HEK293 (cell line): ENCODE measurements around the gene ERCC6L.

Source experiments
- CTCF ChIA-PET: fragments of 350-600 bp; formaldehyde crosslinking; extraction: SDS; loops from one replicate; lab custom pipeline; 2021; ENCODE audit warnings: antibody characterized with exemption; lab: Yijun Ruan, JAX
- POLR2A ChIA-PET: fragments of 300-600 bp; formaldehyde crosslinking; extraction: SDS; loops from one replicate; lab custom pipeline; 2020; ENCODE audit warnings: antibody characterized with exemption, inconsistent platforms; lab: Yijun Ruan, JAX
- H3K27ac ChIP-seq: fragments of 200-500 bp; sonication (Bioruptor generic); 2 replicates; pipeline ENCODE4 v1.5.1; 2014; ENCODE audit warnings: low read depth, low read length, control low read depth, inconsistent platforms; ENCODE audit errors: extremely low read depth
- H3K36me3 ChIP-seq, 2 experiments: fragments of 200-500 bp in 1 of 2; sonication (Bioruptor generic) in 1 of 2; 1 replicate in 1 of 2; 2 replicates in 1 of 2; pipeline ENCODE4 v1.5.1; 2014 to 2017; ENCODE audit warnings: inconsistent platforms in 2 of 2, low read length in 2 of 2; ENCODE audit not compliant: control insufficient read depth in 2 of 2, insufficient read depth in 1 of 2
- H3K4me1 ChIP-seq: fragments of 200-500 bp; sonication (Bioruptor generic); 2 replicates; pipeline ENCODE4 v1.5.1; 2014; ENCODE audit warnings: mild to moderate bottlenecking, low read length, inconsistent platforms; ENCODE audit not compliant: control insufficient read depth, insufficient read depth
- H3K4me3 ChIP-seq: 2 replicates; pipeline ENCODE4 v1.5.1; 2011; ENCODE audit warnings: low read depth, mild to moderate bottlenecking, control low read depth, low read length, moderate library complexity
- H3K9me3 ChIP-seq: fragments of 200-500 bp; sonication (Bioruptor generic); 2 replicates; pipeline ENCODE4 v1.5.1; 2014; ENCODE audit warnings: low read depth, low read length, inconsistent platforms; ENCODE audit not compliant: control insufficient read depth, insufficient read depth
- ELK4 ChIP-seq: IDR thresholded peaks from 2 replicates; pipeline ENCODE4 v1.6.1; 2011; ENCODE audit warnings: mild to moderate bottlenecking, low read depth, low read length, borderline replicate concordance
- FEZF1 ChIP-seq: fragments of 450-650 bp; formaldehyde crosslinking; IDR thresholded peaks from 2 replicates; pipeline ENCODE4 v1.5.1; 2016; ENCODE audit warnings: missing biosample characterization, missing genetic modification characterization
- GLI4 ChIP-seq: fragments of 450-650 bp; formaldehyde crosslinking; IDR thresholded peaks from 2 replicates; pipeline ENCODE4 v1.5.1; 2016; ENCODE audit warnings: missing biosample characterization, missing genetic modification characterization
- OVOL3 ChIP-seq: fragments of 450-650 bp; formaldehyde crosslinking; IDR thresholded peaks from 2 replicates; pipeline ENCODE4 v1.5.1; 2016; ENCODE audit warnings: missing biosample characterization, missing genetic modification characterization
- PRDM1 ChIP-seq: fragments of 450-650 bp; formaldehyde crosslinking; IDR thresholded peaks from 2 replicates; pipeline ENCODE4; 2016; ENCODE audit warnings: missing biosample characterization, missing genetic modification characterization
- PRDM10 ChIP-seq: fragments of 450-650 bp; formaldehyde crosslinking; IDR thresholded peaks from 2 replicates; pipeline ENCODE4 v1.5.1; 2016; ENCODE audit warnings: missing biosample characterization, missing genetic modification characterization
- TRIM28 ChIP-seq: IDR thresholded peaks from 2 replicates; pipeline ENCODE4 v1.6.1; 2011; ENCODE audit warnings: low read length, control low read depth, borderline replicate concordance
- TSHZ1 ChIP-seq: fragments of 450-650 bp; formaldehyde crosslinking; IDR thresholded peaks from 2 replicates; pipeline ENCODE4 v1.5.1; 2016; ENCODE audit warnings: missing biosample characterization, missing genetic modification characterization, borderline replicate concordance
- ZBTB1 ChIP-seq: fragments of 450-650 bp; formaldehyde crosslinking; IDR thresholded peaks from 2 replicates; pipeline ENCODE4 v1.5.1; 2016; ENCODE audit warnings: missing biosample characterization, missing genetic modification characterization
- ZNF112 ChIP-seq: fragments of 450-650 bp; formaldehyde crosslinking; IDR thresholded peaks from 2 replicates; pipeline ENCODE4 v1.5.0; 2017; ENCODE audit warnings: missing biosample characterization, missing genetic modification characterization
- ZNF19 ChIP-seq: fragments of 450-650 bp; formaldehyde crosslinking; IDR thresholded peaks from 2 replicates; pipeline ENCODE4; 2016; ENCODE audit warnings: missing biosample characterization, missing genetic modification characterization, low read depth
- ZNF239 ChIP-seq: fragments of 450-650 bp; formaldehyde crosslinking; IDR thresholded peaks from 2 replicates; pipeline ENCODE4 v1.5.1; 2016; ENCODE audit warnings: missing biosample characterization, missing genetic modification characterization
- ZNF266 ChIP-seq: fragments of 450-650 bp; formaldehyde crosslinking; IDR thresholded peaks from 2 replicates; pipeline ENCODE4 v1.5.1; 2016; ENCODE audit warnings: missing biosample characterization, missing genetic modification characterization, low read depth
- ZNF354C ChIP-seq: fragments of 450-650 bp; formaldehyde crosslinking; IDR thresholded peaks from 2 replicates; pipeline ENCODE4 v1.5.1; 2016; ENCODE audit warnings: missing biosample characterization, missing genetic modification characterization, low read depth, borderline replicate concordance
- ZNF530 ChIP-seq: fragments of 450-650 bp; formaldehyde crosslinking; IDR thresholded peaks from 2 replicates; pipeline ENCODE4 v1.5.1; 2016; ENCODE audit warnings: low read depth, missing biosample characterization, missing genetic modification characterization
- ZNF600 ChIP-seq: fragments of 450-650 bp; formaldehyde crosslinking; IDR thresholded peaks from 2 replicates; pipeline ENCODE4 v1.5.1; 2016; ENCODE audit warnings: missing biosample characterization, missing genetic modification characterization
- ZNF629 ChIP-seq: fragments of 450-650 bp; formaldehyde crosslinking; IDR thresholded peaks from 2 replicates; pipeline ENCODE4 v1.5.1; 2017; ENCODE audit warnings: missing biosample characterization, missing genetic modification characterization
- ZNF692 ChIP-seq: fragments of 450-650 bp; formaldehyde crosslinking; IDR thresholded peaks from 2 replicates; pipeline ENCODE4 v1.5.1; 2016; ENCODE audit warnings: missing biosample characterization, missing genetic modification characterization
- ZSCAN4 ChIP-seq: fragments of 450-650 bp; formaldehyde crosslinking; IDR thresholded peaks from 2 replicates; pipeline ENCODE4 v1.5.1; 2017; ENCODE audit warnings: missing biosample characterization, missing genetic modification characterization

Gene ERCC6L

GRCh38 chrX:72202792-72203401, 35.9 kb downstream of the ERCC6L start:
- POLR2A ChIA-PET, result interaction anchor here (0.7 to 1.5 kb wide), 3 partner anchors 9 to 30 kb away, joined by 3 to 5 read pairs (median 3); partner anchors contain the start of gene PIN4
- CTCF ChIA-PET, result interaction anchor here (1.1 to 1.4 kb wide), 2 partner anchors 17 to 75 kb away, joined by 3 read pairs; no protein-coding TSS in a partner anchor
- H3K36me3 ChIP-seq, result peaks cover 57 to 88% of the 10 kb centered on the region in 2 experiments
- no peak overlapping the region for H3K4me3 ChIP-seq
- H3K4me1 ChIP-seq, result no peaks in the 10 kb centered on the region
- H3K27ac ChIP-seq, result no peak overlapping the region
- no peaks in the 10 kb centered on the region for H3K9me3 ChIP-seq
- TF ChIP-seq ZNF266 (no peak), ZNF692 (tag by site-specific recombination) (no peak)

- H3K9me3 ChIP-seq, result no peaks in the 10 kb centered on the region
- POLR2A ChIA-PET, result interaction anchor here (0.7 to 1.5 kb wide), 3 partner anchors 8 to 29 kb away, joined by 3 to 5 read pairs (median 3); partner anchors contain the start of gene PIN4
- TF ChIP-seq PRDM10, result no peak
- no peak for TF ChIP-seq TRIM28
- no peak for TF ChIP-seq ZNF354C (tag by site-specific recombination)
- no peak for TF ChIP-seq TSHZ1 (tag by site-specific recombination)
- no peak for TF ChIP-seq ZNF530 (tag by site-specific recombination)
- TF ChIP-seq ZNF19 (tag by site-specific recombination), result no peak
- no peak for TF ChIP-seq FEZF1
- TF ChIP-seq OVOL3 (tag by site-specific recombination), result no peak
- TF ChIP-seq ZBTB1, result no peak
- TF ChIP-seq ZNF239, result no peak
- TF ChIP-seq ZNF629 (tag by site-specific recombination), result no peak
- TF ChIP-seq ZNF112 (tag by site-specific recombination), result no peak
- TF ChIP-seq PRDM1 (tag by site-specific recombination), result no peak
- TF ChIP-seq GLI4, result no peak
- TF ChIP-seq ZNF600 (tag by site-specific recombination), result no peak
- no peak for TF ChIP-seq ZSCAN4 (tag by site-specific recombination)
- no peak for TF ChIP-seq ELK4
- TF ChIP-seq, all 188 proteins: peak for 0
- no peak overlapping the region for H3K27ac ChIP-seq
- no peaks in the 10 kb centered on the region for H3K4me1 ChIP-seq
- CTCF ChIA-PET, result interaction anchor here (1.1 to 1.4 kb wide), 2 partner anchors 16 to 76 kb away, joined by 3 read pairs; no protein-coding TSS in a partner anchor
- no peak overlapping the region for H3K4me3 ChIP-seq
- H3K36me3 ChIP-seq, result peaks cover 66 to 88% of the 10 kb centered on the region in 2 experiments
These were observed 36.8 kb downstream of the ERCC6L start for GRCh38 chrX:72201836-72202536.
